MM.1S (cell line): ENCODE results near the gene MAPK12.

Experiments
- CTCF ChIP-seq: fragments of 300-600 bp; sonication (generic); IDR thresholded peaks from 2 replicates; pipeline ENCODE4 v1.5.1; 2016; ENCODE audit warnings: antibody characterized with exemption, low read length, mixed read lengths
- EZH2 ChIP-seq: fragments of 300-600 bp; sonication (generic); optimal IDR thresholded peaks from 2 replicates; pipeline ENCODE3; 2017; ENCODE audit warnings: low read depth, mild to moderate bottlenecking, antibody characterized with exemption, low read length, mixed read lengths
- EZH2phosphoT487 ChIP-seq: fragments of 300-600 bp; sonication (generic); IDR thresholded peaks from 2 replicates; pipeline ENCODE4 v1.6.1; 2018; ENCODE audit warnings: antibody characterized with exemption, low read length

- TF ChIP-seq CTCF (no peak), EZH2phosphoT487 (no peak), EZH2 (no peak)
Observed at GRCh38 chr22:50217543-50218152, 43.8 kb downstream of the MAPK12 start.
